Astrocyte (in vitro differentiated cells and primary cell): ENCODE measurements around the gene CHRNB4.

ENCODE experiments used
- CTCF ChIP-seq: IDR thresholded peaks from 2 replicates; pipeline ENCODE4 v1.5.1; 2011; ENCODE audit warnings: low read depth, mild to moderate bottlenecking, inconsistent platforms, low read length, moderate library complexity; ENCODE audit not compliant: insufficient read depth
- EZH2 ChIP-seq: IDR thresholded peaks from 2 replicates; pipeline ENCODE4 v1.6.1; 2012; ENCODE audit warnings: mild to moderate bottlenecking, low read length, inconsistent platforms; ENCODE audit not compliant: insufficient read depth

GRCh38 chr15:78605201-78605600 lies 35.8 kb downstream of the CHRNB4 start:
- TF ChIP-seq CTCF, result no peak
- TF ChIP-seq EZH2, result no peak
